GM12801 (cell line): ENCODE measurements around the gene CHI3L2.

Experiments
- TF ChIP-seq, protein P1 (sequence below): IDR thresholded peaks from one replicate; pipeline ENCODE4 v1.5.1; 2011; ENCODE audit warnings: control low read depth; ENCODE audit not compliant: insufficient read length; ENCODE audit errors: extremely low read depth

CHI3L2 gene

DNA sequence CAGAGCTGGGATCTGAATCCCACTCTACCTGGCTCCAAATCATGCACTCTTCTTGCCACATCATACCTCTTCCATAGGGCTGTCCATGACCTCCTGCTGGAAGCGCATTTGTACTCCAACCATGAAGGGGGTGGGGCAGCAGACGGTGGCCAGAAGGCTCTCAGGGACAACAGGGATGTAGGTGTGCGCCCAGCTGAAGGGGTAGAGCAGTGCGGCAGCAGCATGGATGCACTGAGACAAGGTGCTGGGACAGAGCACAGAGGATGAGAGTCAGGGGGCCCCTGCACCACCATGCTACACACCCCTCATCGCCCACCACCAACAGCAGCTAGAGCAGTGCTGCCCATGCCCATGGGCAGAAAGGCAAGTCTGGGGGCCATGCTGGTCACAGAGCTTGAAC lies 35.4 kb upstream of the CHI3L2 start:
- TF ChIP-seq, protein P1, sequence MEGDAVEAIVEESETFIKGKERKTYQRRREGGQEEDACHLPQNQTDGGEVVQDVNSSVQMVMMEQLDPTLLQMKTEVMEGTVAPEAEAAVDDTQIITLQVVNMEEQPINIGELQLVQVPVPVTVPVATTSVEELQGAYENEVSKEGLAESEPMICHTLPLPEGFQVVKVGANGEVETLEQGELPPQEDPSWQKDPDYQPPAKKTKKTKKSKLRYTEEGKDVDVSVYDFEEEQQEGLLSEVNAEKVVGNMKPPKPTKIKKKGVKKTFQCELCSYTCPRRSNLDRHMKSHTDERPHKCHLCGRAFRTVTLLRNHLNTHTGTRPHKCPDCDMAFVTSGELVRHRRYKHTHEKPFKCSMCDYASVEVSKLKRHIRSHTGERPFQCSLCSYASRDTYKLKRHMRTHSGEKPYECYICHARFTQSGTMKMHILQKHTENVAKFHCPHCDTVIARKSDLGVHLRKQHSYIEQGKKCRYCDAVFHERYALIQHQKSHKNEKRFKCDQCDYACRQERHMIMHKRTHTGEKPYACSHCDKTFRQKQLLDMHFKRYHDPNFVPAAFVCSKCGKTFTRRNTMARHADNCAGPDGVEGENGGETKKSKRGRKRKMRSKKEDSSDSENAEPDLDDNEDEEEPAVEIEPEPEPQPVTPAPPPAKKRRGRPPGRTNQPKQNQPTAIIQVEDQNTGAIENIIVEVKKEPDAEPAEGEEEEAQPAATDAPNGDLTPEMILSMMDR = no peak

DNA sequence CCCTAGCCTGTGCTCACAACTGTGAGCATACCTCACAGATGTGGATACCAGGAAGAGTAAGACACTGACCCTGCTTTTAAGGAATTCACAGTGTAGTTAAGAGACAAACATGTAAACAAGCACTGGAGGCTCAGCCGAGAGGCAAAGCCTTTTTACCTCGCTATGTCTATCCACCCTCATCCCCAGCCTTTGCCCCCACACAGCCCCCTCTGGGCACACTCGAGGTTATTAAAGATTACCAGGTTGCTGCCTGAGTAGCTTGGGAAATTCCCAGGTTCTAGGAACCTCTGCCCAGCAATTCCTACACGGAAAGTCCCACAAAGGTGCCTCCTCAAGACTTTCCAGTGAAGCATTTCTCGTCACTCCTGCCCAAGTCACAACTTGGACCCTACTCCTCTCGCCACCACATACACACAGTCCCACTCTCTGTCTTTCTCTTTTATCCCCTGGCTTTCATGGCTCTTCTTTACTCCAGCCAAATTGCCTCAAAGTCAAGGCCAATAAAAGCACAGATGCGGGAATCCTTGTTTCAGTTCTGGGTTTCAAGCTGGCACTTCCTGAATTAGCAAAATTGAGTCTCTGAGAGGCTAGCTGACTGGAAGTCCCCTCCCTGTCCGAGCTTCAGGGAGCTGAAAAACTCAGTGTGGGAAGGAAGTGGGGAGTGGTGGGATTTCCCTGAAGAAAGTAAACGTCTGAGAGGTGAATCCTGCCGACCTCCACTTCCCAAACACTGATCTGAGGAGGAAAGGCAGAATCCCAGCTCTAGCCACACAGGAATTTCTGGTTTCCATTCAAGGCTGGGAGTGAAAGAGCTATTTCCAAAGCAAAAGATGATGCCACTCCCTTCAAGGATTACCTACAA lies 34.6 kb upstream of the CHI3L2 start:
- TF ChIP-seq, protein P1 = no peak

DNA sequence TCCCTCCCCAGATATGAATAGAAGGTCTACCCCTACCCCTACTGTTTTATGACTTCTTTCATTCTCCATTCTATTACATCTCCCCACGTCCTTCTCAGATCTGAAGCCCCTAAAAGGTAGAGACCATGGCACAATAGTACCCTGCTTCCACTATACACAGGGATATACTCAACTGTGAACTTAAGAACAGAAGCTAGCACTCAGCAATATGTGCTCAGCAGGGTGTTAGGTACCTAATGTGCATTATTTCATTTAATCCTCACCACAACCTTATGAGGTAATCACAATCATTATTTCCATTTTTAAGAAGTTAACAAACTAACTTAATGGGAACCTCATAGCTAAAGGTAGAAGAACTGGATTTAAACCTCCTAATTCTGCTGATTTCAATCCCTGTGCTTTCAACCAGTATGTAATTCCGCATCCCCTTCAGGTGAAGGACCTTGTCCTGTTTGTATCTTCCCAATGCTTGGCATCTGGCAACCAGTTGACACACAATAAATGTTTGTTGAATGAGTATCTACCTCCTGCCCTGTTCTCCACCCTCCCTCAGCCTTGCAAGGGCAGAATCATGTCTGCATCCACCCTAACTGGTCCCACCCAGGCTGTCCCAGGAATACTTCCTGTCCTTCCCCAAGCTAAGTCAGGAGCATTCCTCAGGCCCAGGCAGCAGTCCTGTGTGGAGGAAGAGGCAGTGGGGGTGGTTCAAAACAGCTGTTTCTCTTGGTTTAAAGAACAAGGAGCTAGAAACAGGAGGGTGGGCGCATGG lies 33.6 kb upstream of the CHI3L2 start:
- TF ChIP-seq, protein P1 = no peak

DNA sequence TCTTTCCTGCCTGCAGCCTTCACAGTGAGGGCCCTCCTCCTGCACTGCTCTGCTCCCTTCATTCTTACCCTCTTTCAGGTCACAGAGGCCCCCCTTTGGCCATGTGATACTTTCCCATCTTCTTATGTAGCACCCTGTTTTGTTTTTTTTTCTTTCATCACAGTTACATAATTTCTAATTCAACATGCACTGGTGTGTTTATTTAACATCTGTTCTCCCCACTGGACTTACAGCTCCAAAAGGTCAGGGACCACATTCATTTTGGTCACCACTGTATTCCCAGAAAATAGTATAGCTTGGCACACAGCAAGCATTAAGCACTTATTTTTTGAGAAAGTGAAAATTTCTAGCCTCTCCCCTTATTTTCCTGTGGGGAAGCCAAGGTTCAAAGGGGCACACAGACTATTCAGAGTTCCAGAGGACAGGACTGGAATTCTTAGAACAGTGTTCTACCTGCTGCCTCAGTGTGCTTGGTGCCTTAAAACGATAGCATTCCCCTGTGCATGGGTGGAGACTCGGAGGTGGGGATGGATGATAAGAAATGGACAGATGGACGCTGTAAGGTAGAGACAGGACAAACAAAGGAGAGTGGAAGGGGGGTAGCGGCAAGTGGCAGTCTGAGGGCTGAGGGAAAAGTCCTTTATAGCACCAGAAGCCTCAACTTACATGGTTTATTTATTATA lies 32.4 kb upstream of the CHI3L2 start:
- TF ChIP-seq, protein P1 = no peak

DNA sequence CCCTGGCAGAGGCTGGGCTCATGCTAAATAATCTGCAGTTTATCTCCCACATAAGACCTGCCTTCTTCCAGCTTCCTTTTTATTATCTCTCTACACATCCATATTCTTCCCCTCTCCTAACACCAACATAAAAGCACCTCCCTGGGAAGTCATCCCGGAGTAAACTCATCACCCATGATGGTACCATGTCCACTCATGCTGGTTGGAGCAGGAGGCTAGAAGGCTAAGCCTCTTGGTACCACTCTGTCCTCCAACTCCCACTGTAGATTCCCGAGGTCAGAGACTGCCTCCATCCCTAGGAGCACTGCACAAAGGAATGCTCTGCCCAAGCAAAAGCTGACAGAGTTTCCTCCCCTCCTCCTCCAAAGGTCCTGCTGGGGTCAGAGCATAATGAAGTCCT lies 31.3 kb upstream of the CHI3L2 start:
- TF ChIP-seq, protein P1 = no peak

DNA sequence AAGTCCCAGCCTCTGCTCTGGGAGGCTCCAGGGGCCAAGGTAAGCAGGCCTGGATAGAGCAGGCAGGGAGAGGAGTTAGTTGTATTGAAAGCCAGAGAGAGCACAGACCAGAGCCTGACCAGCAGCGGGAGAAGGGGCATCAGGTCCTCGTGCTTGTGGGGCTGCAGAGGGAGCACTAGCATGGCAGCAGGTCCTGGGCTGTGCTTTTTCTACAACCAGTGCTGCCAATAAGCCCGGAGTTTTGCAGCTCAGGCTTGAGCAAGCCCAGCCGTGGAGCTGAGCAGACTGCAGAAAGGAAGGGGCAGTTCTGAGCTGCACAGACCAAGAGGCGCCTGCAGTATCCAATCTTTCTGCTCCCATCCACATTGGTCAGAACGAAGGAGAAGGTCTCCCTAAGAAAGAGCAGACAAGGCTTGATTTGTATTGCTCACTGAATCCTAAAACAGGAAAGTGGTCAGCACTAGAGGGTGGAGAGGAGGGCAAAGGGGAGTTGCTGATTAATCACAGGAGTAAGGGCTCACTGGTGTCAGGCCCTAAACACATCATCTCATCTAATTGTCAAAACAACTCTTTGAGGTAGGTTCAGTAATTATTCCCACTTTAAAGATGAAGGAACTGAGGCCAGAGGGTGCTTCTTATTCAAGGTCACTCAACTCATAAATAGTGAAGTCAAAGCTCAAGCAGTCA lies 29.8 kb upstream of the CHI3L2 start:
- TF ChIP-seq, protein P1 = no peak
